OCI-LY7 (cell line): ENCODE measurements around the gene CUX1. TPM values are rescaled to one million over a fixed set of nuclear protein-coding genes. Genes with fewer than 3 reads are reported as not detected.

Experiments used
- BruUV-seq: library from RNA; stranded (reverse); fragments of 400-500 nt; replicated peaks from 2 replicates; lab custom pipeline; 2021; lab: Mats Ljungman, UMichigan
- CTCF ChIA-PET: fragments of 300-600 bp; sonication (Branson Sonifier 250); formaldehyde crosslinking; loops from one replicate; lab custom pipeline; 2022; ENCODE audit warnings: antibody characterized with exemption; ENCODE audit not compliant: unreplicated experiment; lab: Charles Lee
- POLR2A ChIA-PET: fragments of 300-600 bp; sonication (Branson Sonifier 250); formaldehyde crosslinking; loops from one replicate; lab custom pipeline; 2022; ENCODE audit warnings: antibody characterized with exemption; lab: Charles Lee
- DNase-seq: peaks from one replicate; pipeline ENCODE4 v3.0.0-alpha.2; 2015; ENCODE audit warnings: low spot score
- H2AFZ ChIP-seq: fragments of 200-600 bp; sonication (generic), shearing (Covaris generic); 2 replicates; pipeline ENCODE4 v1.6.1; 2014; ENCODE audit warnings: mild to moderate bottlenecking, antibody characterized with exemption, low read length, moderate library complexity
- H3K27ac ChIP-seq: fragments of 200-600 bp; sonication (generic); 2 replicates; pipeline ENCODE4 v1.5.1; 2014; ENCODE audit warnings: mixed run types, low read depth, mild to moderate bottlenecking, moderate library complexity, low read length, inconsistent platforms; ENCODE audit not compliant: poor library complexity, severe bottlenecking
- H3K36me3 ChIP-seq: fragments of 200-600 bp; sonication (generic); 2 replicates; pipeline ENCODE4 v1.6.1; 2014; ENCODE audit warnings: mild to moderate bottlenecking, antibody characterized with exemption, low read length, moderate library complexity, mixed read lengths; ENCODE audit not compliant: insufficient read depth
- H3K4me1 ChIP-seq: fragments of 200-600 bp; sonication (generic); 2 replicates; pipeline ENCODE4 v1.5.1; 2014; ENCODE audit warnings: mild to moderate bottlenecking, low read length; ENCODE audit not compliant: insufficient read depth, poor library complexity, severe bottlenecking
- H3K4me2 ChIP-seq: fragments of 200-600 bp; sonication (generic); 2 replicates; pipeline ENCODE4 v1.6.1; 2014; ENCODE audit warnings: mild to moderate bottlenecking, low read length
- H3K4me3 ChIP-seq: fragments of 200-600 bp; sonication (generic); 2 replicates; pipeline ENCODE4 v1.5.1; 2014; ENCODE audit warnings: mild to moderate bottlenecking, low read depth, low read length; ENCODE audit not compliant: poor library complexity, severe bottlenecking
- H3K79me2 ChIP-seq: fragments of 200-600 bp; sonication (generic); 2 replicates; pipeline ENCODE4 v1.6.1; 2016; ENCODE audit warnings: low read depth, mild to moderate bottlenecking, low read length, moderate library complexity, mixed read lengths; ENCODE audit not compliant: insufficient read depth
- H3K9me2 ChIP-seq: fragments of 200-600 bp; sonication (generic); 2 replicates; pipeline ENCODE4 v1.6.1; 2016; ENCODE audit warnings: mild to moderate bottlenecking, low read length, mixed read lengths; ENCODE audit not compliant: insufficient read depth
- H3K9me3 ChIP-seq: fragments of 200-600 bp; sonication (generic); 2 replicates; pipeline ENCODE4 v1.6.1; 2014; ENCODE audit warnings: mild to moderate bottlenecking, mixed run types, low read length, mixed read lengths
- H4K20me1 ChIP-seq: fragments of 200-600 bp; sonication (generic); 2 replicates; pipeline ENCODE4 v1.6.1; 2014; ENCODE audit warnings: mild to moderate bottlenecking, antibody characterized with exemption, low read length, moderate library complexity, mixed read lengths; ENCODE audit not compliant: insufficient read depth
- CTCF ChIP-seq: fragments of 200-600 bp; sonication (generic); conservative IDR thresholded peaks from 2 replicates; pipeline ENCODE4 v1.5.1; 2014; ENCODE audit warnings: mild to moderate bottlenecking, antibody characterized with exemption, low read length, moderate library complexity, mixed read lengths
- EZH2phosphoT487 ChIP-seq: fragments of 200-600 bp; sonication (generic); IDR thresholded peaks from 2 replicates; pipeline ENCODE4 v1.6.1; 2018; ENCODE audit warnings: low read depth, borderline replicate concordance, mild to moderate bottlenecking, mixed run types, antibody characterized with exemption, low read length, moderate library complexity, mixed read lengths
- intact Hi-C: fragments of 100-400 bp; cut with micrococcal nuclease; formaldehyde crosslinking; loops from one replicate; pipeline ENCODE4 v1.10.0; 2022; ENCODE audit not compliant: unreplicated experiment
- total RNA-seq, 2 experiments: library from RNA; depleted of rRNA in 1 of 2; stranded (reverse); fragments of >200 nt in 1 of 2; shearing (Covaris generic) in 1 of 2; gene quantifications; 2 replicates each; pipeline ENCODE4 v1.2.3, GENCODE V29; 2014 to 2022

Gene CUX1
- total RNA-seq, 2 experiments from 2014 or later = 143 to 199 TPM

- Histone ChIP-seq H3K27ac (no peak overlapping the region), H3K4me2 (no peak overlapping the region), H3K4me1 (peaks cover 62% of the 10 kb centered on the region), H3K9me3 (no peaks in the 10 kb centered on the region), H2AFZ (no peak overlapping the region), H4K20me1 (no peaks in the 10 kb centered on the region), H3K9me2 (no peaks in the 10 kb centered on the region), H3K4me3 (no peak overlapping the region), H3K36me3 (peaks cover 71% of the 10 kb centered on the region), H3K79me2 (peaks cover 91% of the 10 kb centered on the region)
- no TSS peak for BruUV-seq
- intact Hi-C loops = no loop called here
- POLR2A ChIA-PET = no interaction called here
- DNase-seq = no peak
- CTCF ChIA-PET = no interaction called here
- no peak for TF ChIP-seq CTCF
- TF ChIP-seq EZH2phosphoT487 = no peak
These were observed 133.2 kb downstream of the CUX1 start for GRCh38 chr7:101950450-101951119.

- Histone ChIP-seq H3K4me3 (no peak overlapping the region), H3K27ac (no peak overlapping the region), H3K4me1 (peaks cover 64% of the 10 kb centered on the region), H2AFZ (no peak overlapping the region), H4K20me1 (no peaks in the 10 kb centered on the region), H3K36me3 (peaks cover 69% of the 10 kb centered on the region), H3K9me3 (no peaks in the 10 kb centered on the region), H3K79me2 (peaks cover 91% of the 10 kb centered on the region), H3K9me2 (no peaks in the 10 kb centered on the region), H3K4me2 (no peak overlapping the region)
- intact Hi-C loops = no loop called here
- ChIA-PET CTCF (no interaction called here), POLR2A (interaction anchor here (0.7 kb wide), 1 partner anchor 94 kb away, joined by 3 read pairs; no protein-coding TSS in a partner anchor)
- TF ChIP-seq CTCF (no peak), EZH2phosphoT487 (no peak)
- DNase-seq = no peak
- no TSS peak for BruUV-seq
These were observed 134.3 kb downstream of the CUX1 start for GRCh38 chr7:101951757-101952156.
